ENCODE measurements around the gene ACAD10. TPM values are rescaled to one million over a fixed set of nuclear protein-coding genes. Genes with fewer than 3 reads are reported as not detected.

Gene ACAD10
- total RNA-seq, 1 donor from 2014 or later: 44.0 TPM

- Mint-ChIP-seq H3K27me3 (ENCODE audit: low read depth) (no peaks in the 10 kb centered on the region), H3K4me1 (peaks cover 13% of the 10 kb centered on the region), H3K9me3 (no peaks in the 10 kb centered on the region), H3K27ac (ENCODE audit: unreplicated experiment) (no peak overlapping the region), H3K36me3 (ENCODE audit: low read depth) (no peaks in the 10 kb centered on the region), H3K4me3 (no peak overlapping the region)
- TF ChIP-seq CTCF (conservative IDR thresholded peaks at IDR 0.05): no peak
- DNase-seq (ENCODE audit: low read depth, low spot score): no peak
These were observed 5.4 kb downstream of the ACAD10 start for GRCh38 chr12:111691262-111691661.

GRCh38 chr12:111692575-111693210, 6.8 kb downstream of the ACAD10 start:
- Mint-ChIP-seq H3K4me1 (no peaks in the 10 kb centered on the region), H3K36me3 (ENCODE audit: low read depth) (no peaks in the 10 kb centered on the region), H3K4me3 (no peak overlapping the region), H3K27ac (ENCODE audit: unreplicated experiment) (no peak overlapping the region), H3K27me3 (ENCODE audit: low read depth) (no peaks in the 10 kb centered on the region), H3K9me3 (no peaks in the 10 kb centered on the region)
- TF ChIP-seq CTCF (conservative IDR thresholded peaks at IDR 0.05): peak; percentile 31
- no peak for DNase-seq (ENCODE audit: low read depth, low spot score)

GRCh38 chr12:111693818-111694217, 8.0 kb downstream of the ACAD10 start:
- DNase-seq (ENCODE audit: low read depth, low spot score): no peak
- no peaks in the 10 kb centered on the region for H3K9me3 Mint-ChIP-seq
- H3K36me3 Mint-ChIP-seq (ENCODE audit: low read depth): no peaks in the 10 kb centered on the region
- no peaks in the 10 kb centered on the region for H3K4me1 Mint-ChIP-seq
- no peak overlapping the region for H3K27ac Mint-ChIP-seq (ENCODE audit: unreplicated experiment)
- H3K4me3 Mint-ChIP-seq: no peak overlapping the region
- TF ChIP-seq CTCF (conservative IDR thresholded peaks at IDR 0.05): no peak
- H3K27me3 Mint-ChIP-seq (ENCODE audit: low read depth): no peaks in the 10 kb centered on the region

GRCh38 chr12:111699962-111700361, 14.1 kb downstream of the ACAD10 start:
- H3K4me1 Mint-ChIP-seq: no peaks in the 10 kb centered on the region
- H3K4me3 Mint-ChIP-seq: no peak overlapping the region
- H3K36me3 Mint-ChIP-seq (ENCODE audit: low read depth): no peaks in the 10 kb centered on the region
- no peak for DNase-seq (ENCODE audit: low read depth, low spot score)
- TF ChIP-seq CTCF (conservative IDR thresholded peaks at IDR 0.05): no peak
- H3K27ac Mint-ChIP-seq (ENCODE audit: unreplicated experiment): no peak overlapping the region
- H3K9me3 Mint-ChIP-seq: no peaks in the 10 kb centered on the region
- H3K27me3 Mint-ChIP-seq (ENCODE audit: low read depth): no peaks in the 10 kb centered on the region

GRCh38 chr12:111705672-111706071, 19.8 kb downstream of the ACAD10 start:
- Mint-ChIP-seq H3K4me3 (no peak overlapping the region), H3K4me1 (no peaks in the 10 kb centered on the region), H3K9me3 (no peaks in the 10 kb centered on the region), H3K36me3 (ENCODE audit: low read depth) (no peaks in the 10 kb centered on the region), H3K27me3 (ENCODE audit: low read depth) (no peaks in the 10 kb centered on the region), H3K27ac (ENCODE audit: unreplicated experiment) (no peak overlapping the region)
- DNase-seq (ENCODE audit: low read depth, low spot score): no peak
- TF ChIP-seq CTCF (conservative IDR thresholded peaks at IDR 0.05): no peak

Data from neural crest cell (in vitro differentiated cells).